ENCODE measurements around the gene FAM89B.

Gene FAM89B

DNA sequence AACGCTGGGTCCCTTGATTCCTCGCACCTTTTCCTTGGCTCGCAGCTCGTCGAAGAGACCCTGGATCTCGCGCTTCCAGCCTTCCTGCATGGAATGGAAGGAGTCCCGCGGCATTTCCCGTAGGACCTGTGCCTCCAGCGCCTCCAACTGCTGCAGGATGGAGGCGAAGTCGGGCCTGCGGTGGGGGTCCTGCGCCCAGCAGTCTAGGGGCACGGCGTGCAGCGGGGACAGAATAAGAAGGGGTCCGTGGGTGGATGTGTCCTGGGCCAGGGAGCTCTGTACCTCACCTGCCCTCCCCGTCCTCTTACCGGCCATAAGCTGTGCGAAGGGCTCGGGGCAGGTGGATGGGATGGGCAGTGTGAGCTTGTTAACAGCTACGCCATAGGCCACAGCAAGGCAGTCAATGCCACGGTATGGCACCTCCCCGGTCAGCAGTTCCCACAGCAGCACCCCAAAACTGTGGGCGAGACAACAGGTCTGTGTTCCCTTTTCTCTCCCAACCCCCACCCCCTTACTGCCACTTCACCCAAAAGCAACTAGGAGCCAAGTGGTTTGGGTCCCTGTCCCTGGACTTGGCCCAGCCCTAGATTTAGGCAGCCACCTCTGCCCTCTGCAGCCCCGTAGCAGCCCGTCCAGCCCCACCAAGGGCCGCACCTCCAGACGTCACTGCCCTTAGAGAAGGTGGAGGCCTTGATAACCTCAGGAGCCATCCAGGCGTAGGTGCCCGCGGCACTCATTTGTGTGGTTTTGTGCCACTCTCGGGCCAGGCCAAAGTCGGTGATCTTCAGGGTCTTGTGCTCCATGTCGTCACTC is 35.5 kb downstream of the FAM89B start:
- H3K4me3 ChIP-seq (ENCODE audit: low read depth, low read length), result peak overlapping the region; percentile 14; the same call in 1 of the 2 replicates
- H3K9me3 ChIP-seq, result no peaks in the 10 kb centered on the region
- TF ChIP-seq CTCF (IDR thresholded peaks at IDR 0.05; ENCODE audit: low read depth, low read length), result no peak
- no peaks in the 10 kb centered on the region for H3K27me3 ChIP-seq
- no peaks in the 10 kb centered on the region for H3K36me3 ChIP-seq
- no peak for DNase-seq
- H3K4me1 ChIP-seq, result 0 out of 2 replicates have a peak, but pooled peaks cover 2% of the 10 kb centered on the region

- Histone ChIP-seq H3K4me3 (ENCODE audit: low read depth, low read length) (no peak overlapping the region), H3K27me3 (no peaks in the 10 kb centered on the region), H3K4me1 (0 out of 2 replicates have a peak, but pooled peaks cover 2% of the 10 kb centered on the region), H3K9me3 (no peaks in the 10 kb centered on the region), H3K36me3 (no peaks in the 10 kb centered on the region)
- no peak for DNase-seq
- no peak for TF ChIP-seq CTCF (IDR thresholded peaks at IDR 0.05; ENCODE audit: low read depth, low read length)
Observed at GRCh38 chr11:65609229-65609628, 36.9 kb downstream of the FAM89B start.

GRCh38 chr11:65609665-65610064 is 37.3 kb downstream of the FAM89B start:
- H3K36me3 ChIP-seq, result no peaks in the 10 kb centered on the region
- H3K27me3 ChIP-seq, result no peaks in the 10 kb centered on the region
- no peak for TF ChIP-seq CTCF (IDR thresholded peaks at IDR 0.05; ENCODE audit: low read depth, low read length)
- H3K9me3 ChIP-seq, result no peaks in the 10 kb centered on the region
- no peak for DNase-seq
- H3K4me1 ChIP-seq, result 0 out of 2 replicates have a peak, but pooled peaks cover 2% of the 10 kb centered on the region
- no peak overlapping the region for H3K4me3 ChIP-seq (ENCODE audit: low read depth, low read length)

DNA sequence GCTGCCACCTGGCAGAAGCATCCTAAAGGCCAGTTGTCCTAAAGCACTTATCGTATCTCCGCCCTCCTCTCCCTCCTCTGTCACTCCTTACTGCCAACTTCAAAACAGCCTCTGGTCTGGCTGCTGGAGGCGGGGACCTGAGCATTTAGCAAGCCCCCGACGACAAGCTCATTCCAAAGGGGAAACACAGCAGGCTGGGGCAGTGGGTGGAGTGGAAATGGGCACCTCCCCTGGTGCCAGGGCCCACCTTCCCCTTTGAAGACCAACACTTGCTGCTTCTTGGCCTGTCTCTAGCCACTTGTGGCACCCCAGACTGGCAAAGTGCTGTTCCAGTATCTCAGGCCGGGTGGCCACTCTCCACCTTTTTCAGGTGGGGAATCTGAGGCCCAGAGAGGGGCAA is 38.1 kb downstream of the FAM89B start:
- H3K27me3 ChIP-seq, result no peaks in the 10 kb centered on the region
- H3K9me3 ChIP-seq, result no peaks in the 10 kb centered on the region
- TF ChIP-seq CTCF (IDR thresholded peaks at IDR 0.05; ENCODE audit: low read depth, low read length), result no peak
- no peak for DNase-seq
- H3K36me3 ChIP-seq, result no peaks in the 10 kb centered on the region
- no peak overlapping the region for H3K4me3 ChIP-seq (ENCODE audit: low read depth, low read length)
- 0 out of 2 replicates have a peak, but pooled peaks cover 2% of the 10 kb centered on the region for H3K4me1 ChIP-seq

GRCh38 chr11:65611028-65611757 is 38.9 kb downstream of the FAM89B start:
- Histone ChIP-seq H3K9me3 (no peaks in the 10 kb centered on the region), H3K27me3 (no peaks in the 10 kb centered on the region), H3K4me1 (0 out of 2 replicates have a peak, but pooled peaks cover 2% of the 10 kb centered on the region), H3K36me3 (no peaks in the 10 kb centered on the region), H3K4me3 (ENCODE audit: low read depth, low read length) (no peak overlapping the region)
- DNase-seq, result no peak
- TF ChIP-seq CTCF (IDR thresholded peaks at IDR 0.05; ENCODE audit: low read depth, low read length), result no peak
